Measurements from ENCODE around the gene TIMP1. TPM values are rescaled to one million over a fixed set of nuclear protein-coding genes. Genes with fewer than 3 reads are reported as not detected.

Gene TIMP1
- polyA plus RNA-seq, 1 donor (not counting 4 experiments of a cell fraction or from before 2014, with no cell fraction given), result 151 TPM

DNA sequence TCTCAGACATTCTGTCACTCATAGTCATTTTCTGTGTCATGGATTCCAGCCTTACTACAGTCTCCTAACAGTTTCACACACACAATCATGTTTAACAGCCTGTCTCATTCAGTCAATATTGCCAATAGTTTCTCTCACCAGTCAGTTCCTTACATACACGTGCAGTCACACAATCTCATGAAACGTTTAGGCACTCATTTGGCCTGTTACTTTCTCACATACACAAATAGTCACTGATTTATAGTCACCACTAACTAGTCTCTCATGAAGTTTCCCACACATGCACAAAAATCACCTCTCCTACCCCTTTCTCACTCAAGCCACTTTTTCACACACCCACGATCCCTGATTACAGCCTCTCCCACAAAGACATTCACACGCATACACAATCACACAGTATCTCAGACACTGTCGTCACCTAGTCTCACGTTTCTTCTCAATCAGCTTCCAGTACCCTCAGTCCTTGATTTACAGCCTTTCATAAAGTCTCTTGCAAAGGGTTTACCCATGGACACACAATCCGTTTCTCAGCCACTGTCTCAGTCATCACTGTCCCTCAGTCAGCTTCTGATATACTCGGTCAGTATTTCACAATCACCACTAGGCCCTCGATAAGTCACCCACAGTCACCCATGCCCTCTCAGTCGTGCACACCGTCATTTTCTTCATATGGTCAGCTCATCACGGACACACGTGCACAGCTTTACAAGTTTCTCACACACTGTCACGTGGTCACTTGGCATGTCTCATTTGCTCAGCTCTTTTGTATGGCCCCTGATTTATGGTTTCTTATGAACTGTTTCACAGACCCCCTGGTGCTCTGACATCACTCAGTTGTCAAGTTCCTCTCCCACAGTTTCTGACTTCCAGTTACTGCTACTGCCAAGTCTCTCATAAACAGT lies 51.7 kb downstream of the TIMP1 start:
- dilution Hi-C loops (cut with MboI; ENCODE audit: extremely low pct_ligation_motif_present, low sequenced_read_pairs), result no loop called here
- no peak overlapping the region for H3K9ac ChIP-seq (ENCODE audit: control insufficient read depth, extremely low read depth, insufficient read depth, low read length)
- no peak overlapping the region for H3K4me3 ChIP-seq (ENCODE audit: control insufficient read depth in 2 of 3, extremely low read depth in 1 of 3, insufficient read depth in 2 of 3, low read depth in 1 of 3, low read length in 3 of 3)
- H3K27ac ChIP-seq (ENCODE audit: control insufficient read depth, insufficient read depth, low read length), result no peak overlapping the region
- no peaks in the 10 kb centered on the region for H3K27me3 ChIP-seq (ENCODE audit: control insufficient read depth, extremely low read depth, insufficient read depth, low read length)
- H3K36me3 ChIP-seq (ENCODE audit: control insufficient read depth in 2 of 2, extremely low read depth in 1 of 2, insufficient read depth in 2 of 2, low read length in 2 of 2), result peaks cover 2 to 5% of the 10 kb centered on the region in 2 experiments
- no peaks in the 10 kb centered on the region for H3K79me2 ChIP-seq (ENCODE audit: control insufficient read depth, insufficient read depth, low read length)
- DNase-seq (ENCODE audit: low read depth, low spot score) (no peak), FAIRE-seq (no peak)
- no peaks in the 10 kb centered on the region for H3K9me1 ChIP-seq (ENCODE audit: control insufficient read depth, extremely low read depth, insufficient read depth, low read length)
- H2AFZ ChIP-seq (ENCODE audit: control insufficient read depth, low read length), result no peak overlapping the region
- no peak for TF ChIP-seq EZH2 (IDR thresholded peaks at IDR 0.05; ENCODE audit: low read length)
- TF ChIP-seq, protein P1, sequence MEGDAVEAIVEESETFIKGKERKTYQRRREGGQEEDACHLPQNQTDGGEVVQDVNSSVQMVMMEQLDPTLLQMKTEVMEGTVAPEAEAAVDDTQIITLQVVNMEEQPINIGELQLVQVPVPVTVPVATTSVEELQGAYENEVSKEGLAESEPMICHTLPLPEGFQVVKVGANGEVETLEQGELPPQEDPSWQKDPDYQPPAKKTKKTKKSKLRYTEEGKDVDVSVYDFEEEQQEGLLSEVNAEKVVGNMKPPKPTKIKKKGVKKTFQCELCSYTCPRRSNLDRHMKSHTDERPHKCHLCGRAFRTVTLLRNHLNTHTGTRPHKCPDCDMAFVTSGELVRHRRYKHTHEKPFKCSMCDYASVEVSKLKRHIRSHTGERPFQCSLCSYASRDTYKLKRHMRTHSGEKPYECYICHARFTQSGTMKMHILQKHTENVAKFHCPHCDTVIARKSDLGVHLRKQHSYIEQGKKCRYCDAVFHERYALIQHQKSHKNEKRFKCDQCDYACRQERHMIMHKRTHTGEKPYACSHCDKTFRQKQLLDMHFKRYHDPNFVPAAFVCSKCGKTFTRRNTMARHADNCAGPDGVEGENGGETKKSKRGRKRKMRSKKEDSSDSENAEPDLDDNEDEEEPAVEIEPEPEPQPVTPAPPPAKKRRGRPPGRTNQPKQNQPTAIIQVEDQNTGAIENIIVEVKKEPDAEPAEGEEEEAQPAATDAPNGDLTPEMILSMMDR (optimal IDR thresholded peaks at IDR 0.05 in 1 of 3, IDR thresholded peaks at IDR 0.05 in 1 of 3, conservative IDR thresholded peaks at IDR 0.05 in 1 of 3; ENCODE audit: extremely low read depth in 1 of 3, insufficient read depth in 2 of 3, low read length in 3 of 3), result no peak
- H3K4me2 ChIP-seq (ENCODE audit: control insufficient read depth, extremely low read depth, insufficient read depth, low read depth, low read length), result no peak overlapping the region
- H3K4me1 ChIP-seq (ENCODE audit: control insufficient read depth, extremely low read depth, insufficient read depth, low read length), result no peaks in the 10 kb centered on the region
- peaks cover 2% of the 10 kb centered on the region for H3K9me3 ChIP-seq (ENCODE audit: control insufficient read depth, low read depth, low read length)
- H4K20me1 ChIP-seq (ENCODE audit: control insufficient read depth, extremely low read depth, insufficient read depth, low read length), result no peaks in the 10 kb centered on the region

DNA sequence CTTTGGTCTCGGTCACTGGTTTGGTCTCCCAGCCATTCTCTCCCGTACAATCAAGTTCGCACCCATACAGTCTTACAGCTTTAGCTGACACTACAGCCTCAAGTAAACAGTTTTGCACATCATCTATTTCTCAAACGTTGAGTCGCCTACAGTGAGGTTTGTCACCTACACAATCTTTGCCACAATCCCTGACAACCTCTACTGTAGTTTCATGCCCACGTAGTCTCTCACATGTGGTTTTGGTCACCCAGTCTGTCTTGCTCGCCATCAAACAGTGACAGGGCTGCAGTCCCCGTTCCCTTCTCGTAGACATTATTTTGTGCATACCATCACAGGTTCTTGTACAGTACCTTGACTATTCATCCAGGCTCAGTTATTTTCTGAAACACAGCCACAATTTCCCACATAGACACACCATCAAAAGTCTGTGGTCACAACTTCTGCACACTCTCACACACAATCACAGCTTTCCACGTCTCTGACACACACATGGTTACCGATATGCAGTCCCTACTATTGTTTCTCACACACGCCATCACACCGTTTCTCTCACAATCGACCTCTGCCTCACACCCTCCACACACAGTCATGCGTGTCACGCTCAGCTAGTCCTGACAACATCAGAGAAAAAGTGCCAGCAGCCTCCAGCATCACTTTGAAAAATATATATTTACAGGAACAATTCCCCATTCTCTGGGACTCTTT lies 52.8 kb downstream of the TIMP1 start:
- TF ChIP-seq, protein P1 (optimal IDR thresholded peaks at IDR 0.05 in 1 of 3, IDR thresholded peaks at IDR 0.05 in 1 of 3, conservative IDR thresholded peaks at IDR 0.05 in 1 of 3; ENCODE audit: extremely low read depth in 1 of 3, insufficient read depth in 2 of 3, low read length in 3 of 3), result no peak
- no peak for TF ChIP-seq EZH2 (IDR thresholded peaks at IDR 0.05; ENCODE audit: low read length)
- Histone ChIP-seq H3K4me2 (ENCODE audit: control insufficient read depth, extremely low read depth, insufficient read depth, low read depth, low read length) (no peak overlapping the region), H3K4me3 (ENCODE audit: control insufficient read depth in 2 of 3, extremely low read depth in 1 of 3, insufficient read depth in 2 of 3, low read depth in 1 of 3, low read length in 3 of 3) (no peak overlapping the region), H3K9ac (ENCODE audit: control insufficient read depth, extremely low read depth, insufficient read depth, low read length) (no peak overlapping the region), H3K9me3 (ENCODE audit: control insufficient read depth, low read depth, low read length) (peaks cover 2% of the 10 kb centered on the region), H3K9me1 (ENCODE audit: control insufficient read depth, extremely low read depth, insufficient read depth, low read length) (no peaks in the 10 kb centered on the region), H3K27ac (ENCODE audit: control insufficient read depth, insufficient read depth, low read length) (no peak overlapping the region), H2AFZ (ENCODE audit: control insufficient read depth, low read length) (no peak overlapping the region), H3K4me1 (ENCODE audit: control insufficient read depth, extremely low read depth, insufficient read depth, low read length) (no peaks in the 10 kb centered on the region), H4K20me1 (ENCODE audit: control insufficient read depth, extremely low read depth, insufficient read depth, low read length) (no peaks in the 10 kb centered on the region), H3K36me3 (ENCODE audit: control insufficient read depth in 2 of 2, extremely low read depth in 1 of 2, insufficient read depth in 2 of 2, low read length in 2 of 2) (peaks cover 2 to 11% of the 10 kb centered on the region in 2 experiments), H3K27me3 (ENCODE audit: control insufficient read depth, extremely low read depth, insufficient read depth, low read length) (no peaks in the 10 kb centered on the region), H3K79me2 (ENCODE audit: control insufficient read depth, insufficient read depth, low read length) (no peaks in the 10 kb centered on the region)
- DNase-seq (ENCODE audit: low read depth, low spot score), result no peak
- dilution Hi-C loops (cut with MboI; ENCODE audit: extremely low pct_ligation_motif_present, low sequenced_read_pairs), result no loop called here
- no peak for FAIRE-seq

Small RNAs within 50 kb of the gene (small RNA-seq; reads per million reads assigned to genes)
- 0 reads per million in 3 experiments for gene MIR4769 (ENCODE audit: insufficient read length in 3 of 3, low read depth in 3 of 3, low replicate concordance in 1 of 3)

Other genes starting within 250 kb of the TIMP1 start
- gene ZNF157, start 211.9 kb upstream of the TIMP1 start, polyA plus RNA-seq, result 0.06 to 0.12 TPM (median 0.06 TPM) in 3 replicates
- gene ZNF41, start 99.2 kb upstream of the TIMP1 start, polyA plus RNA-seq, result 4.2 to 5.0 TPM (median 4.2 TPM) in 3 replicates
- gene ARAF, start 21.2 kb upstream of the TIMP1 start, polyA plus RNA-seq, result 21.3 to 40.5 TPM (median 22.4 TPM) in 3 replicates
- 0.07 to 0.36 TPM in 2 of 3 replicates, not detected in the other for gene SYN1, start 37.4 kb downstream of the TIMP1 start, polyA plus RNA-seq
- gene CFP, start 47.5 kb downstream of the TIMP1 start, polyA plus RNA-seq, result 0.03 to 0.04 TPM in 2 of 3 replicates, not detected in the other
- 8.2 to 13.5 TPM (median 12.9 TPM) in 3 replicates for gene ELK1, start 68.1 kb downstream of the TIMP1 start, polyA plus RNA-seq
- 87.4 to 102 TPM (median 93.1 TPM) in 3 replicates for gene UXT, start 76.7 kb downstream of the TIMP1 start, polyA plus RNA-seq